GOT3 (cell line): ENCODE results near the gene ZNF778.
"Not testable (repeated sequence)": the region's sequence is repeated elsewhere in the genome, so short reads cannot be mapped to it uniquely, and the experiment has no call there.

ENCODE experiments used
- DNase-seq: peaks from one replicate; lab custom pipeline; 2025; ENCODE audit warnings: mixed read lengths; lab: John Stamatoyannopoulos, UW

ZNF778 gene

GRCh38 chr16:89217138-89217387, 440 bp upstream of the ZNF778 start:
- no peak for DNase-seq

- no peak for DNase-seq
Observed at GRCh38 chr16:89219365-89219764, 1.9 kb downstream of the ZNF778 start.

- no peak for DNase-seq
Observed at GRCh38 chr16:89221604-89222003, 4.1 kb downstream of the ZNF778 start.

GRCh38 chr16:89222931-89223330, 5.4 kb downstream of the ZNF778 start:
- DNase-seq: no peak

GRCh38 chr16:89224665-89225064, 7.2 kb downstream of the ZNF778 start:
- no peak for DNase-seq

- DNase-seq: no peak
Observed at GRCh38 chr16:89230255-89230654, 12.8 kb downstream of the ZNF778 start.

GRCh38 chr16:89232107-89232506, 14.6 kb downstream of the ZNF778 start:
- DNase-seq: no peak

DNA sequence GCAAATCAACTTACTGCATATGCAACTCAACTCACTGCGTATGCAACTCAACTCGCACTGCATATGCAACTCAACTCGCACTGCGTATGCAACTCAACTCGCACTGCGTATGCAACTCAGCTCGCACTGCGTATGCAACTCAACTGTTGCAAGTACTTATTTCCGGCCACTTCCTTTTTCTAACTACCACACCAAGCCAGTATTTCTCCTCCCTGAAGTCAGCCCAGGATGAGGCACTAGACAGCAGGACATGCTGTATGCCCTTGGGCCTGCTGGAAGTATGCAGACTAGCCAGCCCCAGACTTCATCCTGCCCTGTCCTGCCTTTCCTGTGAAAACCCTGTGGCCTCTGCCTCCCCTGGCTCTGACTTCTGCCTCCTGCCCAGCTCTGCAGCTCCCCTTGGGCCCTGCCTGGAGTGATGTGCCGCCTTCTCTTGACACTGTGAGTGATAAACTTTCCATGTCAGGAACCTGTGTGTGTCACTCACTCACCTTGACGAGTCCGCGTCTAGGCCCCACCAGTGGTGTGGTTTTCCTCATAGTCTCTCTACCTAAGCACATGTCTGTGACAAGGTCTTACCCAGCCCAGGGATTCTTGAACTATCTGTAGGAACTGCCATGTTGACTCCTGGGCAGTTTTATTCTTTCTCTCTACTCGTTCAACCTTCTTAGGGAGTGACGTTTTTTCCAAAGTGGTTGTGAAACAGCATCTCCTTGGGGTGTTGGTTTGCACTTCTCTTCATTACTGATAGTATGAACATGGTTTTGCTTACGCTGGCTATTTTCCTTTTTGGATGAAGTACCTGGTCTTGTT, 16.4 kb downstream of the ZNF778 start:
- DNase-seq: no peak

DNA sequence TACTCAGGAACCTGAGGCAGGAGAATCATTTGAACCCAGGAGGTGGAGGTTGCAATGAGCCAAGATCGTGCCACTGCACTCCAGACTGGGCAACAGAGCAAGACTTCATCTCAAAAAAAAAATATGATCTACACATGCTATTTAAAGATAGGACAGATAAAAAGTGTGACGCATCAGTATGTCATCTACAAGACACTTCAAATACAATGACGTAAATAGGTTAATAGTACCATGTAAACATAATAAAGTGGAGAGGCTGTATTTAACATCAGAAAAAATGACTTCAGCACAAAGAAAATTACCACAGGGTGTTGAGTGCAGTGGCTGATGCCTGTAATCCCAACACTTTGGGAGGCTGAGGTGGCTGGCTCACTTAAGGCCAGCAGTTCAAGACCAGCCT, 20.2 kb downstream of the ZNF778 start:
- DNase-seq: no peak

DNA sequence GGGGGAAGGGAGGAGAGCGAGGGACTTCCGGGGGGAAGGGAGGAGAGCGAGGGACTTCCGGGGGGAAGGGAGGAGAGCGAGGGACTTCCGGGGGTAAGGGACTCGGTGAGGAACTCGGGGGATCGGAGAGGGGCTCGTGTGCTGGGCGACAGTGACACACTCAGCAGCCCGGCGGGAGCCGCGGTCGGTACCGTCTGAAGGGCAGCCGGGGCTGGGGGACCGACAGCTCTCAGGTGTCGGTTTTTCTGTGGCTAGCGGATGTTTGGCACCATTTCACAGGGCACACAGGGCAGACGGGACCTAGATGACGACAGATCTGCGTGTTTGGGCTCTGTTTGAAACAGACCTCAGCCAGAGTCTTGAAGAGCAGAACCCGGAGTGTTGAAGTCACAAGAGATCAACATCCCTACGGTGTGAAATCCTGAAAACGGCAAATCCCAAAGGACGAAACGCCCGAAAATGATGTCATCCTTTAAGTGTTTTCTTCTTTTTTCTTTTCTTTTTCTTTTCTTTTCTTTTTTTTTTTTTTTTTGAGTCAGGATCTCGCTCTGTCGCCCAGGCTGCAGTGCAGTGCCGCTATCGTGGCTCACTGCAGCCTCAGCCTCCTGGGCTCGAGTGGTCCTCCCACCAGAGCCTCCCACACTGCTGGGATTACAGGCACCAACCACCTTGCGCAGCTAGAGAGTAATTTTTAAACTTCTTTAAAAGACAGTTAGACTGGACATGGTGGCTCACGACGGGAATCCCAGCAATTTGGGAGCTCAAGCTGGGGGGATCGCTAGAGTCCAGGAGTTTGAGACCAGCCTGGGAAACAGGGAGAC, 23.9 kb downstream of the ZNF778 start:
- peak; percentile 37 for DNase-seq

- DNase-seq: no peak
Observed at GRCh38 chr16:89242795-89243200, 25.3 kb downstream of the ZNF778 start.

GRCh38 chr16:89243664-89244063, 26.2 kb downstream of the ZNF778 start:
- no peak for DNase-seq

DNA sequence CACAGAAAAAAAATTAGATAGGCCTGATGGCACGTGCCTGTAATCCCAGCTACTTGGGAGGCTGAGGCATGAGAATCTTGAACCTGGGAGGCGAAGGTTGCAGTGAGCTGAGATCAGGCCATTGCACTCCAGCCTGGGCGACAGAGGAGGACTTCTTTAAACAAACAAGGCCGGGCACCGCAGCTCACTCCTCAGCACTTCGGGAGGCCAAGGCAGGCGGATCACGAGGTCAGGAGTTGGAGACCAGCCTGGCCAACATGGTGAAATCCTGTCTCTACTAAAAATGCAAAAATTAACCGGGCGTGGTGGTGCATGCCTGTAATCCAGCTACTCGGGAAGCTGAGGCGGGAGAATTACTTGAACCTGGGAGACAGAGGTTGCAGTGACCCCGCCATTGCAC, 26.8 kb downstream of the ZNF778 start:
- DNase-seq: not testable (repeated sequence)

DNA sequence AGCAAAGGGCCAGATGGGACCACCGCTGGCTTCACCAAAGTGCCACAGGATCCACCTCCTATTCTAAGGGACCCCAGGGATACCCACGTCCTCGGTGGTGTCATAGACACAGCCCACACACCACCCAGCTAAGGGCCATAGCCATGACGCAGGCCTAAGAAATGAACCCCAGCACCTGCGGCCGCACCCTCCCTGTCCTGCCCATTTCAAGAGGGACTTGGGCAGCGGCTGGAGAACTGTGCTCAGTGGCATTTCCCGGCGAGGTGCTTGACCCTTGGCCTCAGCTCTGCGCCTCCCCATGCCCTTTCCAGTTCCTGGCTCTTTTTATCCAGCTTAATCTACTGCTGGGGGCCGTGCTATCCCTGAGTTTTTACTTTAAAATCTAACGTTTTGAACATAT, 27.3 kb downstream of the ZNF778 start:
- no peak for DNase-seq

DNA sequence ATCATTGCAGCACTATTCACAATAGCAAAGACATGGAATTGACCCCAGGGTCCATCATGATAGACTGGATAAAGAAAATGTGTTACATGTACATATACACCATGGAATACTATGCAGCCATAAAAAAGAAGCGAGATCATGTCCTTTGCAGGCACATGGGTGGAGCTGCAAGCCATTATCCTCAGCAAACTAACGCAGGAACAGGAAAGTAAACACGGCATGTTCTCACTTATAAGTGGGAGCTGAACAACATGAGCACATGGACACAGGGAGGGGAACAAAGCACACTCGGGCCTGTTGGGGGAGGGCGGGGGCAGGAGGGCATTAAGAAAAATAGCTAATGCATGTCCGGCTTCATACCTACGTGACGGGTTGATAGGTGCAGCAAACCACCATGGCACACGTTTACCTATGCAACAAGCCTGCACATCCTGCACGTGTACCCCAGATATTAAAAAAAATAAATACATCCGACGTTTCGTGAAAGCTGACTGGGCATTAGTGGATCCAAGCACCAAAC, 28.9 kb downstream of the ZNF778 start:
- DNase-seq: no peak

DNA sequence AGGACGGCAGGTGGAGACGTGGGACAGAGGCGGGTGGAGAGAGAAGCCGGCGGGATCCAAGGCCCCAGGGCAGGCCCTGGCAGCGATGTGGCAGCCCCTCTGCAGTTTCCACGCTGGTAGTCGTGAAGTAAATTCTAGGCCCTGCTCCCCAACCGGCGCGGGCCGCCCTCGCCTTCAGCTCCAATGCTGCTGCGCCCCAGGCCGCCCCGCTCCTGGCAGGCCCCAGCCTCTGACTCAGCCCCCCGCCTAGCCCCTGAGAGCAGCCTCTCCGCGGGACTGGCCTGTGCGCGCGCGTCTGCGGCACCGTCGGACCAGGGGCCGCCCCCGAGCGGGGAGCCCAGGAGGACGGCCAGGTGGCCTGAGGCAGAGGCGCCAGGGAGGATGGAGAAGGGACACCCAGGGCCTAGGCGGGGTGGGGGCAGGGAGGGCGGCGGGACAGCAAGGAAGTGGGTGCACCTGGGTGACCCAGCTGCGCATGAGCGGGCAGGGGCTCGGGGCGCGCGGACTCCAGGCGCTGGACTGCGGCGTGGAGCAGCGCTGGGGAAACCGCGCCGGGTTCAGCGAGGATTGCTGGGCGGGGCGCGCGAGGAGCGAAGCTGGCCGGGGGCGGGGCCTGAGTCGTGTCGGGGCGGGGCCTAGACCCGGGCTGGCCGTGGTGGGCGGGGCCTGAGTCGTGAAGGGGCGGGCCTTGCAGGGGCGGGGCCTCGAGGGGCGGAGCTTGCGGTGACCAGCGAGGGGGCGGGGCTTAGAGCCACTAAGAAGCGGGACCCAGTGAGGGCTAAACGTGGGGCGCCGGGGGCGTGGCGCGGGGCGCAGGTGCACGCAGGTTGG, 29.6 kb downstream of the ZNF778 start:
- peak; percentile 56 for DNase-seq

DNA sequence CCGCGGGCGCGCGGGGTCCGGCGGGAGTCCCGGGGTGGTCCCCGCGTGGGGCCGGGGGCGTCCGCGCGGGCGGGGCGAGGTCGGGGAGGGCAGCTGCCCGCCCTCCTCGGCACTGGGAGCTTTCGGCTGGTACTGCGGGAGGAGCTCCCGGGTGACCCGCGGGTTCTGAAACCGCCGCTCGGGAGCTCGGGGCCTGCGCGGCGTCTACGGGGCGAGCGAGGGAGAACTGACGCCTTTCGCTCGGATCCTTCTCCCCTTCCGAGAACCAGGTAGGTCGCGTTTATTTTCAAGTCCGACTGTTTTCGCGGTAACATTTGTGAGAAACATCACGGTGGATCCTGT, 30.2 kb downstream of the ZNF778 start:
- DNase-seq: peak; percentile 46

- DNase-seq: no peak
Observed at GRCh38 chr16:89248196-89248982, 30.9 kb downstream of the ZNF778 start.

DNA sequence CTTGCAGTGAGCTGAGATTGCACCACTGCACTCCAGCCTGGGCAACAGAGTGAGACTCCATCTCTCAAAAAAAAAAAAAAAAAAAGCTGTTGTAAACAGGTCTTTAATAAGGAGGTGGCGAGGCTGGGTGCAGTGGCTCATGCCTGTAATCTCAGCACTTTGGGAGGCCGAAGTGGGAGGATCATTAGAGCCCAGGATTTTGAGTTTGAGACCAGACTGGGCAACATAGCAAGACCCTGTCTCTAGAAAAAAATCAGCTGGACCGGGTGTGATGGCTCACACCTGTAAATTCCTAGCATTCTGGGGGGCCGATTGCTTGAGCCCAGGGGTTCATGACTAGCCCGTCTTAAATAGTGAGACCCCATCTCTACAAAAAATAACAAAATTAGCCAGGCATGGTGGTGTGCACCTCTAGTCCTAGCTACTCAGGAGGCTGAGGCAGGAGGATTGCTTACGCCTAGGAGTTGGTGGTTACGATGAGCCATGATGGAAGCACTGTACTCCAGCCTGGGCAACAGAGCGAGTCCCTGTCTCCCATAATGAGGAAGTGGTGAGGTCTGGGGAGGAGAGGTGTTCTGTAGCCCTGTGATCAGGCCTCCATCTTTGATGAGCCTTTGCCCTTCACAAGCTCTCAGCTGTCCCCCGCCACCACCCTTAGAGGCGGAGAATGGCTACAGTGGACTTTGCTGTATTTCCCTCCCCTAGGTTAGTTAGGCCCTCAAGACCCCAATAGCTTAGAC, 36.2 kb downstream of the ZNF778 start:
- DNase-seq: no peak

DNA sequence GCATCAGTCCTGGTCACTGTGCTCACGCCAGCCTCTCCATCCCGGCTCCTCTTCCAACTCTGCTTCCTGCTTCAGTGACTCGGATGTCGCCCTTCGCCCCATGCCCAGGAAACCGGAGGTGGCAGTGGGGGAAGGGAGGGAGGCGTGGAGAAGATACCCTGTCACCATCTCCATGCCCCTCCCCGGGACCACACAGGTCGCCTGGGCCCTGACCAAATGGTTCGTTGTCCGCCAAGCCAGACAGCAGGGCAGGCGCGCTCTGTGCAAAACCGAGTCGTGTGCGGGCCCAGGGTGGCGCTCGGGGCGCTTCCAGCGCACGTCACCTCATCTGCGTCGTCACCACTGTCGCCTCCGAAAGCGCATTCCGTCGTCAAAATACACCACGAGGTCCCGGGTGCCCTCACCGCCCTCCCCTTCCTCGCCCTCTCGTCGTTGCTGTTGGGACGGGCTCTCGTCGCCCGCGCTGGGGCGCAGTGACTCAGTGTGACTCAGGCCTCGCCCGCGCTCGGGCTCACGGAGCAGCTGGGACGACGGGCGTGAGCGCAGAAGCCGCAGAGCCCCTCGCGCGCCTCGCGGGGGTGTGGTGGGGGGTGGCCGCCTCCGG, 39.2 kb downstream of the ZNF778 start:
- DNase-seq: peak; percentile 26
